HCT116 (cell line): ENCODE measurements around the gene GABARAPL1. TPM values are rescaled to one million over a fixed set of nuclear protein-coding genes. Genes with fewer than 3 reads are reported as not detected.

Experiments used
- ATAC-seq: fragments of 200-7000 bp; cut with Tn5 transposase; 2 replicates; pipeline ENCODE4 v1.9.1; 2020; ENCODE audit warnings: mild to moderate bottlenecking, moderate library complexity
- BruUV-seq: library from RNA; stranded (reverse); fragments of 400-500 nt; replicated peaks from 2 replicates; lab custom pipeline; 2021; lab: Mats Ljungman, UMichigan
- CTCF ChIA-PET: fragments of 300-600 bp; sonication (Branson Sonifier 250); formaldehyde crosslinking; loops from one replicate; lab custom pipeline; 2021; ENCODE audit warnings: antibody characterized with exemption; lab: Charles Lee
- POLR2A ChIA-PET: fragments of 300-600, 350-600 bp; sonication (Branson Sonifier 250); formaldehyde crosslinking; loops from one replicate; lab custom pipeline; 2021; ENCODE audit warnings: antibody characterized with exemption; lab: Charles Lee
- RAD21 ChIA-PET, 2 experiments: fragments of 300-600 bp; sonication (Branson Sonifier 250); formaldehyde crosslinking; loops; one replicate each; lab custom pipeline; 2023; ENCODE audit warnings: low total read pairs in 2 of 2; ENCODE audit not compliant: uncharacterized antibody in 2 of 2, unreplicated experiment in 2 of 2, low non-redundant PET in 1 of 2; lab: Charles Lee
- DNase-seq: peaks from one replicate; pipeline ENCODE4 v3.0.0-alpha.2; 2010; ENCODE audit warnings: low read depth, low spot score
- H2AFZ ChIP-seq: fragments of 200-600 bp; shearing (Covaris generic), sonication (generic); 2 replicates; pipeline ENCODE4 v1.6.1; 2017; ENCODE audit warnings: low read depth, mixed run types, mixed read lengths, antibody characterized with exemption, low read length; ENCODE audit not compliant: poor library complexity, severe bottlenecking
- H3K27ac ChIP-seq: 2 replicates; pipeline ENCODE4 v1.5.1; 2012; ENCODE audit warnings: low read depth, low read length
- H3K27me3 ChIP-seq: fragments of 200-600 bp; sonication (generic); 2 replicates; pipeline ENCODE4 v1.6.1; 2016; ENCODE audit warnings: mixed run types, low read length, mixed read lengths; ENCODE audit not compliant: insufficient read depth
- H3K36me3 ChIP-seq, 2 experiments: fragments of 200-500 bp in 1 of 2; fragments of 200-600 bp in 1 of 2; sonication (Bioruptor generic) in 1 of 2; sonication (generic) in 1 of 2; 2 replicates each; pipeline versions ENCODE4 v1.5.1 to v1.6.1; 2014 to 2016; ENCODE audit warnings: low read length in 2 of 2, inconsistent platforms in 1 of 2, mixed read lengths in 1 of 2, mixed run types in 1 of 2; ENCODE audit not compliant: insufficient read depth in 2 of 2, control insufficient read depth in 1 of 2
- H3K4me1 ChIP-seq, 2 experiments: fragments of 200-600 bp in 1 of 2; sonication (generic) in 1 of 2; 2 replicates each; pipeline versions ENCODE4 v1.5.1 to v1.6.1; 2012 to 2017; ENCODE audit warnings: low read length in 2 of 2, inconsistent platforms in 1 of 2, mild to moderate bottlenecking in 1 of 2, mixed read lengths in 1 of 2, mixed run types in 1 of 2, moderate library complexity in 1 of 2; ENCODE audit not compliant: insufficient read depth in 2 of 2, control insufficient read depth in 1 of 2
- H3K4me2 ChIP-seq: fragments of 200-600 bp; sonication (generic); 2 replicates; pipeline ENCODE4 v1.6.1; 2017; ENCODE audit warnings: mixed run types, low read length, mixed read lengths
- H3K4me3 ChIP-seq, 2 experiments: fragments of 200-600 bp in 1 of 2; sonication (generic) in 1 of 2; replicated peaks in 1 of 2; 2 replicates each; pipeline ENCODE4 v1.5.1; 2011 to 2016; ENCODE audit warnings: low read length in 2 of 2, control low read depth in 1 of 2, low read depth in 1 of 2, mild to moderate bottlenecking in 1 of 2, mixed read lengths in 1 of 2, mixed run types in 1 of 2
- H3K79me2 ChIP-seq: fragments of 200-600 bp; sonication (generic); 2 replicates; pipeline ENCODE4 v1.6.1; 2017; ENCODE audit warnings: mild to moderate bottlenecking, mixed run types, low read length, moderate library complexity, mixed read lengths; ENCODE audit not compliant: insufficient read depth
- H3K9ac ChIP-seq: fragments of 200-600 bp; sonication (generic); 2 replicates; pipeline ENCODE4 v1.6.1; 2016; ENCODE audit warnings: low read length, mixed read lengths
- H3K9me2 ChIP-seq: fragments of 200-600 bp; sonication (generic), shearing (Covaris generic); 2 replicates; pipeline ENCODE4 v1.6.1; 2017; ENCODE audit warnings: mixed run types, mild to moderate bottlenecking, moderate library complexity; ENCODE audit not compliant: insufficient read depth
- H3K9me3 ChIP-seq, 2 experiments: fragments of 200-500 bp in 1 of 2; fragments of 200-600 bp in 1 of 2; sonication (Bioruptor generic) in 1 of 2; sonication (generic) in 1 of 2; 2 replicates each; pipeline ENCODE4 v1.6.1; 2014 to 2017; ENCODE audit warnings: low read length in 2 of 2, mixed read lengths in 2 of 2, inconsistent platforms in 1 of 2, low read depth in 1 of 2, mild to moderate bottlenecking in 1 of 2, mixed run types in 1 of 2, moderate library complexity in 1 of 2; ENCODE audit not compliant: control insufficient read depth in 1 of 2, insufficient read depth in 1 of 2
- H4K20me1 ChIP-seq: fragments of 200-600 bp; sonication (generic), shearing (Covaris generic); 2 replicates; pipeline ENCODE4 v1.6.1; 2017; ENCODE audit warnings: mixed run types, mild to moderate bottlenecking, moderate library complexity; ENCODE audit not compliant: insufficient read depth
- CBX3 ChIP-seq: IDR thresholded peaks from 2 replicates; pipeline ENCODE4 v1.6.1; 2012; ENCODE audit warnings: low read depth
- CEBPB ChIP-seq: IDR thresholded peaks from 2 replicates; pipeline ENCODE4 v1.6.1; 2012; ENCODE audit warnings: low read depth
- EZH2 ChIP-seq: fragments of 200-600 bp; sonication (generic); IDR thresholded peaks from 2 replicates; pipeline ENCODE4 v1.6.1; 2017; ENCODE audit warnings: antibody characterized with exemption, mixed run types
- FOSL1 ChIP-seq: IDR thresholded peaks from 2 replicates; pipeline ENCODE4 v1.6.1; 2012; ENCODE audit warnings: low read depth
- JUND ChIP-seq: IDR thresholded peaks from 2 replicates; pipeline ENCODE4 v1.6.1; 2012
- RAD21 ChIP-seq: IDR thresholded peaks from 2 replicates; pipeline ENCODE4 v1.6.1; 2012; ENCODE audit warnings: low read depth, mild to moderate bottlenecking
- REST ChIP-seq: IDR thresholded peaks from 2 replicates; pipeline ENCODE4 v1.6.1; 2012; ENCODE audit warnings: low read depth
- SIN3A ChIP-seq: IDR thresholded peaks from 2 replicates; pipeline ENCODE4 v1.6.1; 2012; ENCODE audit warnings: low read depth
- SP1 ChIP-seq: IDR thresholded peaks from 2 replicates; pipeline ENCODE4 v1.6.1; 2012; ENCODE audit warnings: low read depth
- SRF ChIP-seq: IDR thresholded peaks from 2 replicates; pipeline ENCODE4 v1.6.1; 2012; ENCODE audit warnings: low read depth
- TCF7L2 ChIP-seq: IDR thresholded peaks from 2 replicates; pipeline ENCODE4 v1.7.0; 2011; ENCODE audit warnings: borderline replicate concordance, inconsistent platforms; ENCODE audit not compliant: insufficient read depth, insufficient read length; ENCODE audit errors: extremely low read depth
- YY1 ChIP-seq: IDR thresholded peaks from 2 replicates; pipeline ENCODE4 v1.6.1; 2011; ENCODE audit warnings: low read length, low read depth, moderate library complexity, mild to moderate bottlenecking; ENCODE audit not compliant: insufficient replicate concordance; ENCODE audit errors: extremely low read depth
- ZBTB33 ChIP-seq: IDR thresholded peaks from 2 replicates; pipeline ENCODE4 v1.6.1; 2011; ENCODE audit warnings: mild to moderate bottlenecking, low read length, moderate library complexity; ENCODE audit not compliant: insufficient replicate concordance; ENCODE audit errors: extremely low read depth
- ZFX ChIP-seq: fragments of 450-650 bp; IDR thresholded peaks from 2 replicates; pipeline ENCODE4 v1.6.1; 2017
- ZNF274 ChIP-seq: fragments of 200-500 bp; sonication (Bioruptor generic); IDR thresholded peaks from 2 replicates; pipeline ENCODE4 v1.6.1; 2014; ENCODE audit warnings: mild to moderate bottlenecking, low read depth, low read length, inconsistent platforms
- intact Hi-C: fragments of 100-400 bp; cut with micrococcal nuclease; formaldehyde crosslinking; loops from 2 replicates; pipeline ENCODE4 v1.10.0; 2022
- total RNA-seq: library from RNA; stranded (reverse); gene quantifications from one replicate; pipeline ENCODE4 v1.2.1, GENCODE V29; 2021; ENCODE audit not compliant: unreplicated experiment

The GABARAPL1 gene
- total RNA-seq, 1 experiment from 2014 or later = 35.5 TPM

GRCh38 chr12:10241290-10241689, 28.6 kb downstream of the GABARAPL1 start (continued):
- TF ChIP-seq REST (no peak), SRF (no peak), RAD21 (no peak), TCF7L2 (no peak), ZBTB33 (no peak), SIN3A (no peak), YY1 (no peak), CEBPB (no peak), ZNF274 (no peak)

GRCh38 chr12:10241727-10242126, 29.1 kb downstream of the GABARAPL1 start:
- H3K9me2 ChIP-seq = no peaks in the 10 kb centered on the region
- POLR2A ChIA-PET = no interaction called here
- TF ChIP-seq SP1 (no peak), JUND (no peak), SIN3A (no peak), REST (no peak), CBX3 (no peak), ZFX (no peak), EZH2 (no peak), YY1 (no peak), ZBTB33 (no peak), FOSL1 (no peak)

More at GRCh38 chr12:10241727-10242126, 29.1 kb downstream of the GABARAPL1 start:
- BruUV-seq = no TSS peak
- ChIA-PET CTCF (no interaction called here), RAD21 (no interaction called here)
- no peak overlapping the region for H3K27ac ChIP-seq
- H3K27me3 ChIP-seq = no peaks in the 10 kb centered on the region
- H3K9ac ChIP-seq = no peak overlapping the region
- ATAC-seq (no peak), DNase-seq (no peak)
- H3K36me3 ChIP-seq = no peaks in the 10 kb centered on the region
- intact Hi-C loops = loop anchor here (5.0 kb wide), 1 partner anchor 1246 kb away; no protein-coding TSS in a partner anchor
- no peak overlapping the region for H3K4me2 ChIP-seq
- no peak overlapping the region for H3K4me3 ChIP-seq
- H3K9me3 ChIP-seq = no peaks in the 10 kb centered on the region; a peak in 1 of 4 replicates
- H3K79me2 ChIP-seq = no peaks in the 10 kb centered on the region
- H3K4me1 ChIP-seq = no peaks in the 10 kb centered on the region
- no peak overlapping the region for H2AFZ ChIP-seq
- H4K20me1 ChIP-seq = no peaks in the 10 kb centered on the region
